Fibroblast of pulmonary artery (primary cell): ENCODE data around the gene SNCA.

Experiments
- DNase-seq: peaks from one replicate; pipeline ENCODE4 v3.0.0-alpha.2; 2010; ENCODE audit warnings: low read depth
- H3K4me3 ChIP-seq: replicated peaks from 2 replicates; pipeline ENCODE4 v1.5.1; 2011; ENCODE audit warnings: low read depth, mild to moderate bottlenecking, control low read depth, low read length, moderate library complexity
- TF ChIP-seq, protein P1 (sequence below): IDR thresholded peaks from 2 replicates; pipeline ENCODE4 v1.5.1; 2011; ENCODE audit warnings: mild to moderate bottlenecking, control low read depth, low read length, inconsistent platforms; ENCODE audit errors: missing control alignments

SNCA gene

DNA sequence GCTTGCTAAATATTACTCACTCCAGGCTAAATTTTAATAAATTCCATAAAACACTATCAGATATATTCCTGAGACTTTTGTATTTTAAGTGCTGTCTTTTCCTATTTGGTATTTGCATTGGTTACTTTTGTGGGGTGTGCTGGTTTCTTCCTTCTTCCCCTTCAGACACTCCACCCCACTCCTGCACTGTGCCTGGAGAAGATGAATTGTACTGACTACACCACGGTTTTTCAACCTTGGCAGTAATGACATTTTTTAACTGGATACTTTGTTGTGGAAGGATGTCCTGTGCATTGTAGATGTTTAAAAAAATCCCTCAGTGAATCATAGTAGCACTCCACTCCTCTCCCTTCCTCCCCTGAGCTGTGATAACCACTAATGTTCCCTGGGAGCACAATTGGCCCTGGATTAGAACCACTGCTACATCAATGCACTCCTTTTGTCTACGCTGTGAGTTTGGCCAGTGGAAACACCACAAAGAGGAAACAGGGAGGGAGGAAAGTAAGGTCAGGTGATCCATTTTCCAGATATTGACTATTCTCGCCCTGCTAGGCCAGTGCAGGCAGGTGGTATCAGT lies 36.3 kb downstream of the SNCA start:
- peak; percentile 80 for DNase-seq

DNA sequence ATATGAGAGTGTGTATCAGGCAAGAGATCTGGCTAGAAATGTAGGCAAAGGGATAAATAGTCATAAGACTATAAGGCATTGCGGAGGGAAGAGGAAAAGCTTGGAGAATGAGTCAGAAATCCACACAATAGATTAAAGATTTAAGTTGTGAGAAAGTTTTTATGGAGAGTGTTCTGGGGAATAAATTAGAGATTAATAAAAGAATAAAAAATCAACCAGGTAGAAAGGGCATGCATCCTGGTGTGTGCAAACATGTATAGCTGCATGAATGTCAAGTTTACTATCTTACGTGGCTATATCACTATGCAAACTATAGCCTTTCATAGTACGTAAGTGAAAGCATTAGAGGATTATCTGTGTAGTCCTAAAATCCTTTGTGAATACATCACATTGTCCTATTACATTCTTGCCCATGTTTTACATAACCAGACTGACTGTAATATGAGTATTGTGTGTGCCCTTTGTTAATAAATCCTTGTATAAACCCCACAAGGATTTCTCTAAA lies 36.9 kb downstream of the SNCA start:
- TF ChIP-seq, protein P1, sequence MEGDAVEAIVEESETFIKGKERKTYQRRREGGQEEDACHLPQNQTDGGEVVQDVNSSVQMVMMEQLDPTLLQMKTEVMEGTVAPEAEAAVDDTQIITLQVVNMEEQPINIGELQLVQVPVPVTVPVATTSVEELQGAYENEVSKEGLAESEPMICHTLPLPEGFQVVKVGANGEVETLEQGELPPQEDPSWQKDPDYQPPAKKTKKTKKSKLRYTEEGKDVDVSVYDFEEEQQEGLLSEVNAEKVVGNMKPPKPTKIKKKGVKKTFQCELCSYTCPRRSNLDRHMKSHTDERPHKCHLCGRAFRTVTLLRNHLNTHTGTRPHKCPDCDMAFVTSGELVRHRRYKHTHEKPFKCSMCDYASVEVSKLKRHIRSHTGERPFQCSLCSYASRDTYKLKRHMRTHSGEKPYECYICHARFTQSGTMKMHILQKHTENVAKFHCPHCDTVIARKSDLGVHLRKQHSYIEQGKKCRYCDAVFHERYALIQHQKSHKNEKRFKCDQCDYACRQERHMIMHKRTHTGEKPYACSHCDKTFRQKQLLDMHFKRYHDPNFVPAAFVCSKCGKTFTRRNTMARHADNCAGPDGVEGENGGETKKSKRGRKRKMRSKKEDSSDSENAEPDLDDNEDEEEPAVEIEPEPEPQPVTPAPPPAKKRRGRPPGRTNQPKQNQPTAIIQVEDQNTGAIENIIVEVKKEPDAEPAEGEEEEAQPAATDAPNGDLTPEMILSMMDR = no peak
- H3K4me3 ChIP-seq = peak overlapping the region; percentile 18
- DNase-seq = peak; percentile 83

More for the DNA sequence above, 36.3 kb downstream of the SNCA start:
- TF ChIP-seq, protein P1 = no peak
- no peak overlapping the region for H3K4me3 ChIP-seq

DNA sequence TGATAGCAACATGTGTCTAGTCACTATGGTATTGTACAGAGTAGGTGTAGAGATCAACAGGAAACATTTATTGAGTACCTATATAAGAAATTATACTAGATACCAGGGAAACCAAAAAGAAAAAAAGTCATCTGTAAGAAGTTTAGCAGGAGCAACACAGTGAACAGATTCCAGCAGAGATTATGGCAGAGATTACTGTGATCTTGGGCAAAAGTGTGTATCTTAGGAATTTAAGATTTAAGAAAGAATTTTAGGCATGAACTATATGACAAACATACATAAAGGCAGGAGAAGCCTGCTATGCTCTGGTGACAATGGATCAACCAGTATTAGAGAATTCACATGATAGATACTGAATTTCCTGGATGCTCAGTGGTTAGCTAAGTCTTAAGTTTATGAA lies 37.9 kb downstream of the SNCA start:
- TF ChIP-seq, protein P1 = no peak
- DNase-seq = no peak
- H3K4me3 ChIP-seq = no peak overlapping the region

DNA sequence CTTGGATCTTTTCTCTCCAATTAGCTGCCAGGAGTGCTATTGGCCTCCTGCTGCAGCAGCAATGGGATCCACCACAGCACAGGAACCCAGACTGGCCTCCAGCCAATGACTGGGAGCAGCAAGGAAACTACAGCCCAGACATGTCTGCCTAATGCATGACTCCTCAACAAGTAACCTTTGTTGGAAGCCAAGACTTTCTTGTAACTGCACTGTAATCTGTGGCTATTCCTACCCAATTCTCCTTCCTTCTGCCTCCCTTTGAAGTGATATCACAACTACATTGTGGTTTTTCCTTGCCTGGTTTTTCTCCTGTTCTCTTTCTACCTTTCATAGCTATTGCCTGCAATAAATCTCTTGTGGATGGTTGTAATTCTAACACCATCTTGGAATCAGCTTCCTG lies 39.8 kb downstream of the SNCA start:
- DNase-seq = peak; percentile 85
- no peak overlapping the region for H3K4me3 ChIP-seq
- TF ChIP-seq, protein P1 = no peak

DNA sequence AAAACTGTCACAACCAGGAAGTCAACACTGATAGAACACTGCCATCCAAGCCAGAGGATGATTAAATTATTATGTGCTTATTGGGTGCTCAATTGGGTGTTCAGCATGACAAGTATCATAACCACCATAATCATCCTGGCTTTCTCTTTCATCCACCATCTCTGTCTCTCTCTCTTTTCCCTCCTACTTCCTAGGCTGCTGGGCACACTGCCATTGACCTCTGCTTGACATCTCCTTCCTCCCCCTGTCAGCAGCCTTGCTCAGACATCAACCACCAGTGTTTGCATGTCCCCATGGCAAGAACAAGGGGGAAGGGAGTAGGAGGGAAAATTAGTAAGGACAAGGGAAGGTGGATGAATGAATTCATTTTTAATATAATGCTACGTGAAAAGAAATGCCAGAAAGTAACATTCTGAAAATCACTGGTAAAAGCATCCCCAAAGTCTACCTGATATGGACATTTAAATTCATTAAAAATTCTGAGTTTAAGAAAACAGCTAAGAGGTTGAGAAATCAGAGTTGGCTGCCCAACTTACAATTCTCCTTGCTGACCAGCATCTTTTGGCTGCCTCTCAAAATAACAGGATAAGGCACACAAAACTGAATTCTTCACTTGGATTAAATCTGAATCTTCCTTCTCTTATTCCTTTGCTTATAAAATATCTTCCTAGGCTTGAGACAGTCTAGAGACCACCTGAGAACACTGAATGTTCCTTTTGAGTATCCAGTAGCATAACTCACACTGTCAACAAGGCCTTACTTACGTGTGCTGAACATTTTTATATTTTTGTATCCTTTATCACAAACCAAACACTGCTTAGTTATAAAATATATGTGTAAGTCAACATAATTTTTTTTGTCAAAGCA lies 48.5 kb downstream of the SNCA start:
- DNase-seq = peak; percentile 95
- H3K4me3 ChIP-seq = no peak overlapping the region
- TF ChIP-seq, protein P1 = no peak

DNA sequence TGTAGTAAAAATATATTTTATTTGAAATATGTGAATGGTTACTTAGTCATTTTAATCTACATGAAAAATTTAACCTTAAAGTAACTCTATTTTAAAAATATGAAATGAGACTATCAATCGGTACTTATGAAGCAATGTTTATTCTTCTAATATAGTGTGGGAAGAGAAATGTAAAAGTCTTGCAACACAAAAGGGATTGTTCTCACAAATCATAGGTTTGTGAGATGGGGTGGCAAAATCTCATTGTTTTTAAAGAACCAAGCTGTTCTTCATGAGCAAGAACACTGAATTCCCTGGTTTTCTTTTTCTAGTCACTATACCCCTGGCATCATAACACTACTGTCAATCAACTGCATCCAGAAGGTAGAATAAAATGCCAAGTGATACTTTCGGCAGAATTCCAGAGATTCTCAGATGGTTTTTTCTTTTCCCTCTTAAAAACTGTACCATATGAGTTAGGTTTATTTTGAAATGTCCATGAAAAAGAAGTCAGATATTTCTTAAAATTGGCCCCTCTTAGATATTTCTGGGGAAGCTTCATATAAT lies 52.2 kb downstream of the SNCA start:
- no peak overlapping the region for H3K4me3 ChIP-seq
- DNase-seq = peak; percentile 71
- TF ChIP-seq, protein P1 = no peak
